HepG2 (cell line): ENCODE data around the gene DAPP1. TPM values are rescaled to one million over a fixed set of nuclear protein-coding genes. Genes with fewer than 3 reads are reported as not detected.

Experiments used
- ATAC-seq: fragments of 200-7000 bp; cut with Tn5 transposase; 3 replicates; pipeline ENCODE4 v1.9.1; 2020; ENCODE audit warnings: mild to moderate bottlenecking, moderate library complexity
- BruUV-seq: library from RNA; stranded (reverse); fragments of 400-500 nt; replicated peaks from 2 replicates; lab custom pipeline; 2021; lab: Mats Ljungman, UMichigan
- CTCF ChIA-PET: fragments of 300-600 bp; formaldehyde crosslinking; extraction: SDS; loops from one replicate; lab custom pipeline; 2021; ENCODE audit warnings: low total read pairs, inconsistent platforms, low intra/inter-chr PET ratio; lab: Yijun Ruan, JAX
- POLR2A ChIA-PET: fragments of 350-600 bp; sonication (Branson Sonifier 250); formaldehyde crosslinking; loops from one replicate; lab custom pipeline; 2020; ENCODE audit warnings: antibody characterized with exemption, inconsistent platforms; lab: Yijun Ruan, JAX
- DNase-seq: peaks from one replicate; pipeline ENCODE4 v3.0.0-alpha.2; 2015; ENCODE audit warnings: low spot score
- FAIRE-seq: peaks from 3 replicates; lab custom pipeline; 2011; peaks lifted over from hg19 to GRCh38; lab: Jason Lieb, UNC
- H2AFZ ChIP-seq: one replicate; pipeline ENCODE4 v1.6.1; 2011; ENCODE audit warnings: low read length, inconsistent platforms
- H3K27ac ChIP-seq: fragments of 300-600 bp; 3 replicates; pipeline ENCODE4 v1.8.0; 2011; ENCODE audit warnings: mixed run types, mild to moderate bottlenecking, mixed read lengths, low read length, inconsistent platforms; ENCODE audit not compliant: insufficient read depth; ENCODE audit errors: extremely low read length
- H3K27me3 ChIP-seq, 2 experiments: fragments of 200-600 bp in 1 of 2; 2 replicates in 1 of 2; 3 replicates in 1 of 2; pipeline versions ENCODE4 v1.6.0 to v1.8.0; 2011; ENCODE audit warnings: low read length in 2 of 2, mild to moderate bottlenecking in 2 of 2, moderate library complexity in 2 of 2, inconsistent platforms in 1 of 2; ENCODE audit not compliant: insufficient read depth in 2 of 2, control insufficient read depth in 1 of 2
- H3K36me3 ChIP-seq, 2 experiments: fragments of 200-600 bp in 1 of 2; replicated peaks in 1 of 2; 2 replicates in 1 of 2; 3 replicates in 1 of 2; pipeline versions ENCODE4 v1.5.1 to v1.8.0; 2011; ENCODE audit warnings: low read length in 2 of 2, inconsistent platforms in 1 of 2; ENCODE audit not compliant: insufficient read depth in 2 of 2, control insufficient read depth in 1 of 2
- H3K4me1 ChIP-seq: 2 replicates; pipeline ENCODE4 v1.5.1; 2012; ENCODE audit warnings: low read length, inconsistent platforms; ENCODE audit not compliant: insufficient read depth
- H3K4me2 ChIP-seq: 2 replicates; pipeline ENCODE4 v1.6.0; 2011; ENCODE audit warnings: low read depth, low read length, inconsistent platforms
- H3K4me3 ChIP-seq, 3 experiments: fragments of 200-600 bp in 1 of 3; sonication (generic), shearing (Covaris generic) in 1 of 3; replicated peaks in 1 of 3; 2 replicates each; pipeline ENCODE4 v1.5.1; 2011 to 2016; ENCODE audit warnings: low read length in 3 of 3, inconsistent platforms in 2 of 3, low read depth in 2 of 3, mild to moderate bottlenecking in 2 of 3, control low read depth in 1 of 3, mixed read lengths in 1 of 3; ENCODE audit not compliant: insufficient read depth in 1 of 3
- H3K79me2 ChIP-seq: one replicate; pipeline ENCODE4 v1.6.1; 2011; ENCODE audit warnings: low read length, inconsistent platforms; ENCODE audit not compliant: insufficient read depth
- H3K9ac ChIP-seq: 2 replicates; pipeline ENCODE4 v1.6.0; 2011; ENCODE audit warnings: mild to moderate bottlenecking, low read depth, low read length, inconsistent platforms; ENCODE audit not compliant: insufficient read depth
- H3K9me3 ChIP-seq: 2 replicates; pipeline ENCODE4 v1.5.1; 2012; ENCODE audit warnings: mild to moderate bottlenecking, low read length
- H4K20me1 ChIP-seq: 2 replicates; pipeline ENCODE4 v1.6.0; 2011; ENCODE audit warnings: inconsistent platforms, mild to moderate bottlenecking, low read length, moderate library complexity; ENCODE audit not compliant: insufficient read depth
- MATR3 ChIP-seq: sonication (generic); formaldehyde crosslinking; IDR thresholded peaks from 2 replicates; pipeline ENCODE4 v1.4.0; 2020; ENCODE audit warnings: missing genetic modification reagents
- RERE ChIP-seq: IDR thresholded peaks from 2 replicates; pipeline ENCODE4 v1.6.1; 2016; ENCODE audit warnings: low read depth, missing genetic modification reagents, missing compliant biosample characterization
- ZBTB38 ChIP-seq: sonication (generic); formaldehyde crosslinking; IDR thresholded peaks from 2 replicates; pipeline ENCODE4 v1.5.1; 2020; ENCODE audit warnings: mild to moderate bottlenecking, missing genetic modification reagents
- ZFP62 ChIP-seq: sonication (generic); formaldehyde crosslinking; IDR thresholded peaks from 2 replicates; pipeline ENCODE4 v1.4.0; 2020; ENCODE audit warnings: missing genetic modification reagents
- ZNF253 ChIP-seq: sonication (generic); formaldehyde crosslinking; IDR thresholded peaks from 2 replicates; pipeline ENCODE4 v1.8.0; 2022; ENCODE audit warnings: mild to moderate bottlenecking, missing genetic modification reagents, borderline replicate concordance
- ZNF263 ChIP-seq: sonication (generic); formaldehyde crosslinking; IDR thresholded peaks from 2 replicates; pipeline ENCODE4 v1.4.0; 2020; ENCODE audit warnings: missing genetic modification reagents
- ZSCAN20 ChIP-seq: sonication (generic); formaldehyde crosslinking; IDR thresholded peaks from 2 replicates; pipeline ENCODE4 v1.4.0; 2020; ENCODE audit warnings: missing genetic modification reagents, mild to moderate bottlenecking, borderline replicate concordance
- ZSCAN5A ChIP-seq: sonication (generic); formaldehyde crosslinking; IDR thresholded peaks from 2 replicates; pipeline ENCODE4 v1.8.0; 2022; ENCODE audit warnings: mild to moderate bottlenecking, missing genetic modification reagents, borderline replicate concordance
- WGBS: methylation state at CpG from one replicate; pipeline ENCODE4 v1.1.6; 2017; ENCODE audit warnings: low lambda C conversion rate; 5-methylcytosine and 5-hydroxymethylcytosine counted together
- in situ Hi-C: cut with HindIII; loops from 2 replicates; pipeline ENCODE4 v1.10.0; 2017; ENCODE audit warnings: low pct_unique_long_range_greater_than_20kb; ENCODE audit not compliant: extremely low pct_ligation_motif_present
- intact Hi-C: fragments of 100-400 bp; cut with micrococcal nuclease; formaldehyde crosslinking; loops from one replicate; pipeline ENCODE4 v1.10.0; 2022; ENCODE audit not compliant: unreplicated experiment
- polyA plus RNA-seq, 8 experiments: library from polyadenylated mRNA; depleted of rRNA in 3 of 8; stranded (reverse) in 7 of 8; unstranded in 1 of 8; fragments of >200 nt; fragmentation: Illumina TruSeq in 4 of 8; extraction: Trizol in 4 of 8; gene quantifications; 2 replicates each; pipeline versions ENCODE4 v1.2.1 to v1.2.3, GENCODE V29; 2011 to 2016; ENCODE audit warnings: low read depth in 4 of 8, missing spikeins in 1 of 8, mixed read lengths in 1 of 8; ENCODE audit not compliant: insufficient read depth in 1 of 8
- total RNA-seq, 5 experiments: library from RNA; depleted of rRNA; stranded (reverse); fragments of >200 nt; fragmentation: Illumina TruSeq; extraction: Trizol; gene quantifications; 2 replicates each; pipeline ENCODE4 v1.2.3, GENCODE V29; 2016; ENCODE audit warnings: low read depth in 1 of 5

Gene DAPP1
- total and polyA plus RNA-seq, 2 of the 13 experiments (the other 11 are each of a cell fraction or from before 2014, with no cell fraction given), result not detected

GRCh38 chr4:99894998-99895397, 78.4 kb downstream of the DAPP1 start:
- Histone ChIP-seq H3K36me3 (no peaks in the 10 kb centered on the region), H3K79me2 (peaks cover 29% of the 10 kb centered on the region), H3K9me3 (no peaks in the 10 kb centered on the region), H3K27me3 (no peaks in the 10 kb centered on the region; a peak in 1 of 5 replicates), H3K27ac (peak overlapping the region; percentile 61), H3K4me1 (peaks cover 23% of the 10 kb centered on the region), H2AFZ (peak overlapping the region; percentile 98), H3K9ac (peak overlapping the region; percentile 93), H4K20me1 (no peaks in the 10 kb centered on the region), H3K4me2 (peak overlapping the region; percentile 98), H3K4me3 (peak overlapping the region; percentile 58 to 94 (median 87))
- no peak for ATAC-seq
- ChIA-PET POLR2A (interaction anchor here (0.9 to 1.6 kb wide), 5 partner anchors 23 to 331 kb away, joined by 3 to 20 read pairs (median 15); partner anchors contain the start of genes DNAJB14, H2AZ1 and TRMT10A), CTCF (no interaction called here)
- TF ChIP-seq ZFP62 (CRISPR knock-in tag) (no peak), ZSCAN20 (CRISPR knock-in tag) (0 out of 2 replicates have a peak, but pooled peaks have one; percentile 13), ZNF263 (CRISPR knock-in tag) (0 out of 2 replicates have a peak, but pooled peaks have one; percentile 3), MATR3 (no peak)
- in situ Hi-C loops, result loop anchor here (5.0 kb wide), 1 partner anchor 52 kb away; the partner anchor contains the start of gene DNAJB14
- no peak for FAIRE-seq
- 96% methylated on average over 16 of the region's 16 CpGs for WGBS
- no peak for DNase-seq
- intact Hi-C loops, result loop anchor here (1.0 kb wide), 1 partner anchor 55 kb away; the partner anchor contains the start of gene H2AZ1
- no TSS peak for BruUV-seq

GRCh38 chr4:99915449-99915848, 98.8 kb downstream of the DAPP1 start:
- Histone ChIP-seq H3K27ac (no peak overlapping the region), H3K9me3 (no peaks in the 10 kb centered on the region), H3K27me3 (no peaks in the 10 kb centered on the region), H3K4me1 (no peaks in the 10 kb centered on the region), H3K36me3 (peaks cover 4 to 7% of the 10 kb centered on the region in 2 experiments; a peak in 2 of 5 replicates), H3K9ac (no peak overlapping the region), H3K4me2 (no peak overlapping the region), H3K79me2 (no peaks in the 10 kb centered on the region), H3K4me3 (no peak overlapping the region), H2AFZ (no peak overlapping the region), H4K20me1 (no peaks in the 10 kb centered on the region)
- intact Hi-C loops, result no loop called here
- no peak for FAIRE-seq
- no peak for DNase-seq
- CTCF ChIA-PET, result no interaction called here
- in situ Hi-C loops, result no loop called here
- no peak for ATAC-seq
- no TSS peak for BruUV-seq
- POLR2A ChIA-PET, result no interaction called here
- WGBS, result 98% methylated on average over 2 of the region's 2 CpGs
- TF ChIP-seq RERE (CRISPR knock-in tag) (no peak), ZNF253 (no peak), ZBTB38 (CRISPR knock-in tag) (no peak), ZSCAN5A (CRISPR knock-in tag) (no peak)
